Measurements from ENCODE around the gene ZFY. TPM values are rescaled to one million over a fixed set of nuclear protein-coding genes. Genes with fewer than 3 reads are reported as not detected.

Gene ZFY
- polyA plus RNA-seq (2012; ENCODE audit: insufficient read length, low read depth), result 10.3 TPM

DNA sequence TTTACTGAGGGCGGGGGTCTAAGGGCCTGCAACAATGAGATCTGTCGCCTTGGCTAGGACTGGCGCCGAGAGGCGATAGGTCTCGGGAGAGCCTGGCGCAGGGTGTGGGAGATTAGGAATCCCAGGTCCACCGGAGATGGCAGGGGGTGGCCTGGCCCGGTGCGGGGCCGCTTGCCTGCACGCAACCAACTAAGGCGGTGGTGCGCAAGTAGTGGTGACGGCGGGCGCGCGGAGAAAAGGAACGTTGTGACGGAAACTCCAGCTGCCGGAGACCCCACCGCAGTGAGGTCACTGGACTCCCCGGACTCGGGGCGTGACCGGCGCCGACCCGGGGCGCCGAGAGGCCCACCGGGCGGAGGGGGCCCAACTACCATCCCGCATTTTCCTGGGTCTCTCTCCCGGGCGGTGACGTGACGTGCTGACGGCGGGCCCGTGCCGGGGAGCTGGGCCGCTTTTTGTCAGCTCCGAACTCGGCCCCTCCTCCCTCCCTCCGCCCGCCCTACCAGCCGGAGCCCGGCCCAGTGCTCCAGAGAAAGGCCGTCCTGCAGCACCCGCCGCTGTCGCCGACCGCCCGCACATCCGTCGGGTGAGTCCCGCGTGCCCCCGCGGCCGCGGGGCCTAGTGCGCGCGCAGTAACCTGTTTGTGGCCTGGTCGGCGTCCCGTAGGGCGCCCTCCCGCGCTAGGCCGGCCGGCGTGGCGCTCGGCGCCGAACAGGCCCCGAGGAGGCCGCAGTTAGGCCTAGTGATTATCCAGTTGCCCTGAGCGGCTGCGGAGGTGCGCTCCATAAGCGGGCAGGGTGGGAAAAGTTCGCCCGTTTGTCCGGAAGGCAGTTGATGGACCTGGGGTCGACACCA is at the start of gene ZFY:
Gene ZFY (plus strand): TSS at position 521 of the 855 bp plus-strand sequence. CDS start 18,556 bp downstream, outside the sequence.
- no peak for TF ChIP-seq POLR2AphosphoS5 (IDR thresholded peaks at IDR 0.05; ENCODE audit: low read depth, low read length)
- TF ChIP-seq REST (IDR thresholded peaks at IDR 0.05; ENCODE audit: insufficient read depth in 1 of 2, low read depth in 2 of 2, low read length in 2 of 2), result no peak
- TF ChIP-seq FOXP2 (optimal IDR thresholded peaks at IDR 0.05; ENCODE audit: borderline replicate concordance, extremely low read depth, extremely low read length, insufficient read depth), result no peak
- no peak for TF ChIP-seq SIN3A (IDR thresholded peaks at IDR 0.05; ENCODE audit: borderline replicate concordance, insufficient read depth, low read length)
- TF ChIP-seq TAF1 (IDR thresholded peaks at IDR 0.05; ENCODE audit: borderline replicate concordance, insufficient read depth, low read length), result no peak

DNA sequence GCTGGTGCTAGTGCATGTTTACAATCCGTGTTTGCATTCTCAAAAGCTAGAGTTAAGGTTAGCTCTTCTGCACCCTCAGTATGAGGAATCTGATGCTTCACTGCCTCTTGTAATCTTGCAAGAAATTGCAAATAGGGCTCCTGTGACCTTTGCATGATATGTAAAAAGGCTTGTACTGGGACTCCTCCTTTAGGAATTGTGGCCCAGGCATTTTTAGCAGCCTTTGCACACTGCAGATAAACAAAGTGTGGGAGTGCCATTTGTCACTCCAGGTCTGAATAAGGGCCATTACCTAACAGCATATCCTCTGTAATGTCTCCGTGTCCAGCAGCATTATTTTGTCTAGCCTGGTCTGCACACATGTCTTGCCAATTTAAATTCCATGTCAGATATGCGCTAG is 49.3 kb upstream of the ZFY start:
- no peak for TF ChIP-seq REST (IDR thresholded peaks at IDR 0.05; ENCODE audit: insufficient read depth in 1 of 2, low read depth in 2 of 2, low read length in 2 of 2)
- TF ChIP-seq POLR2AphosphoS5 (IDR thresholded peaks at IDR 0.05; ENCODE audit: low read depth, low read length), result no peak
- no peak for TF ChIP-seq FOXP2 (optimal IDR thresholded peaks at IDR 0.05; ENCODE audit: borderline replicate concordance, extremely low read depth, extremely low read length, insufficient read depth)
- TF ChIP-seq SIN3A (IDR thresholded peaks at IDR 0.05; ENCODE audit: borderline replicate concordance, insufficient read depth, low read length), result no peak
- TF ChIP-seq TAF1 (IDR thresholded peaks at IDR 0.05; ENCODE audit: borderline replicate concordance, insufficient read depth, low read length), result no peak

GRCh38 chrY:2887386-2887785 is 47.8 kb upstream of the ZFY start:
- no peak for TF ChIP-seq TAF1 (IDR thresholded peaks at IDR 0.05; ENCODE audit: borderline replicate concordance, insufficient read depth, low read length)
- no peak for TF ChIP-seq SIN3A (IDR thresholded peaks at IDR 0.05; ENCODE audit: borderline replicate concordance, insufficient read depth, low read length)
- TF ChIP-seq REST (IDR thresholded peaks at IDR 0.05; ENCODE audit: insufficient read depth in 1 of 2, low read depth in 2 of 2, low read length in 2 of 2), result no peak
- TF ChIP-seq FOXP2 (optimal IDR thresholded peaks at IDR 0.05; ENCODE audit: borderline replicate concordance, extremely low read depth, extremely low read length, insufficient read depth), result no peak
- TF ChIP-seq POLR2AphosphoS5 (IDR thresholded peaks at IDR 0.05; ENCODE audit: low read depth, low read length), result no peak

DNA sequence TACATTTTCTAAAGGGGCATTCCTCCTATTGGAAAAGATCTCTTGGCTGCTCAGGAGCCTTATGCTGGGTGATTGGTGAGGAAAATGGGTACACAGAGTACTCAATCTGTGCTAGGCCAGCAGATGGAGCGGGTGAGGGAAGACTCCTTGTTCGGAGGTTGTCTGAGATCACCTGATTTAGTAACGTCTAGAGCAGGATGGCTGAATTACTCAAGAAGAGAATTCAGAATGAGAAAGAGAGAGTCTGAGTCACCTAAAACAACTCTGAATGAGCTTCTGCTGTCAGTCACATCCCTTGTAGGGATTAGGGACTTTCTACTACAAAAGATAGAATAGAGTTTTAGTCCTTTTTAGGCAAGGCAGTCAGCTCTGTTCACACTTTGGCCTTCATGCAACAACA is 47.2 kb upstream of the ZFY start:
- TF ChIP-seq FOXP2 (optimal IDR thresholded peaks at IDR 0.05; ENCODE audit: borderline replicate concordance, extremely low read depth, extremely low read length, insufficient read depth) (no peak), POLR2AphosphoS5 (IDR thresholded peaks at IDR 0.05; ENCODE audit: low read depth, low read length) (no peak), TAF1 (IDR thresholded peaks at IDR 0.05; ENCODE audit: borderline replicate concordance, insufficient read depth, low read length) (no peak), SIN3A (IDR thresholded peaks at IDR 0.05; ENCODE audit: borderline replicate concordance, insufficient read depth, low read length) (no peak), REST (IDR thresholded peaks at IDR 0.05; ENCODE audit: insufficient read depth in 1 of 2, low read depth in 2 of 2, low read length in 2 of 2) (no peak)
